K562 (cell line): ENCODE data around the gene RAMP2. TPM values are rescaled to one million over a fixed set of nuclear protein-coding genes. Genes with fewer than 3 reads are reported as not detected.

Experiments used
- ATF7 ChIP-seq: fragments of 450-650 bp; IDR thresholded peaks from 2 replicates; pipeline ENCODE4 v1.7.1; 2014; ENCODE audit warnings: mild to moderate bottlenecking, moderate library complexity
- CEBPB ChIP-seq: fragments of 450-650 bp; IDR thresholded peaks from 2 replicates; pipeline ENCODE4 v1.6.1; 2016; ENCODE audit warnings: missing genetic modification characterization, missing compliant biosample characterization
- CEBPG ChIP-seq, 3 experiments: fragments of 200-800 bp in 1 of 3; sonication (Bioruptor generic) in 1 of 3; sonication (generic) in 1 of 3; formaldehyde crosslinking in 1 of 3; IDR thresholded peaks in 2 of 3; conservative IDR thresholded peaks in 1 of 3; 2 replicates each; pipeline versions ENCODE4 v1.6.1 to v1.8.0; 2016 to 2022; ENCODE audit warnings: missing compliant biosample characterization in 2 of 3, missing genetic modification characterization in 2 of 3, mild to moderate bottlenecking in 1 of 3, missing genetic modification reagents in 1 of 3
- DIDO1 ChIP-seq: fragments of 450-650 bp; IDR thresholded peaks from 2 replicates; pipeline ENCODE4 v1.6.1; 2016; ENCODE audit warnings: low read depth, missing biosample characterization, missing genetic modification characterization
- ELF2 ChIP-seq: fragments of 250-450 bp; sonication (Bioruptor Pico); IDR thresholded peaks from 2 replicates; pipeline ENCODE4 v1.5.0; 2021; ENCODE audit warnings: mild to moderate bottlenecking
- HDAC3 ChIP-seq: fragments of 450-650 bp; IDR thresholded peaks from 2 replicates; pipeline ENCODE4 v1.6.1; 2018; ENCODE audit warnings: borderline replicate concordance, mild to moderate bottlenecking, moderate library complexity; ENCODE audit not compliant: partially characterized antibody
- HNRNPL ChIP-seq: fragments of 200-400 bp; formaldehyde crosslinking; IDR thresholded peaks from 2 replicates; pipeline ENCODE4 v1.6.1; 2017; ENCODE audit warnings: low read depth, mild to moderate bottlenecking, low read length
- HNRNPLL ChIP-seq: fragments of 200-400 bp; formaldehyde crosslinking; IDR thresholded peaks from 2 replicates; pipeline ENCODE4 v1.6.1; 2017; ENCODE audit warnings: low read length, low read depth, mild to moderate bottlenecking; ENCODE audit not compliant: poor library complexity, severe bottlenecking
- KDM5B ChIP-seq: fragments of 200-600 bp; sonication (generic); IDR thresholded peaks from 2 replicates; pipeline ENCODE4 v1.6.1; 2012; ENCODE audit warnings: low read depth, mild to moderate bottlenecking, moderate library complexity, low read length, control low read depth, inconsistent platforms; ENCODE audit not compliant: insufficient replicate concordance
- NCOR1 ChIP-seq: fragments of 450-650 bp; IDR thresholded peaks from 2 replicates; pipeline ENCODE4 v1.6.1; 2016; ENCODE audit warnings: mild to moderate bottlenecking, moderate library complexity
- NR2C1 ChIP-seq, 2 experiments: fragments of 450-650 bp; IDR thresholded peaks; 2 replicates each; pipeline ENCODE4 v1.6.1; 2017; ENCODE audit warnings: mild to moderate bottlenecking in 2 of 2, antibody characterized with exemption in 1 of 2, inconsistent platforms in 1 of 2, missing compliant biosample characterization in 1 of 2, missing genetic modification characterization in 1 of 2
- PHF21A ChIP-seq: fragments of 450-650 bp; IDR thresholded peaks from 2 replicates; pipeline ENCODE4 v1.6.1; 2017; ENCODE audit warnings: low read depth, borderline replicate concordance
- SIX5 ChIP-seq, 2 experiments: IDR thresholded peaks; 2 replicates each; pipeline ENCODE4 v1.6.1; 2011; ENCODE audit warnings: low read length in 2 of 2, borderline replicate concordance in 1 of 2, low read depth in 1 of 2, mild to moderate bottlenecking in 1 of 2, moderate library complexity in 1 of 2; ENCODE audit not compliant: insufficient read depth in 1 of 2
- SUPT5H ChIP-seq: fragments of 450-650 bp; IDR thresholded peaks from 2 replicates; pipeline ENCODE4 v1.6.1; 2016
- ZNF121 ChIP-seq: sonication (generic); formaldehyde crosslinking; conservative IDR thresholded peaks from 2 replicates; pipeline ENCODE4 v1.8.0; 2022; ENCODE audit warnings: missing genetic modification reagents
- polyA plus RNA-seq, 8 experiments: library from polyadenylated mRNA; depleted of rRNA in 4 of 8; stranded (reverse) in 5 of 8; unstranded in 3 of 8; fragments of >200 nt; fragmentation: Nextera tagmentation in 2 of 8; fragmentation: Illumina TruSeq in 1 of 8; extraction: Ambion mirVana in 2 of 8; extraction: Trizol in 1 of 8; gene quantifications; 2 replicates each; pipeline versions ENCODE4 v1.2.1 to v1.2.3, GENCODE V29; 2011 to 2014; ENCODE audit warnings: inconsistent platforms in 1 of 8, missing spikeins in 1 of 8
- total RNA-seq, 7 experiments: library from RNA; depleted of rRNA in 6 of 7; stranded (reverse); fragments of >200 nt in 6 of 7; fragmentation: Illumina TruSeq in 2 of 7; extraction: Trizol in 2 of 7; gene quantifications; 2 replicates each; pipeline versions ENCODE4 v1.2.1 to v1.2.3, GENCODE V29; 2011 to 2021; ENCODE audit warnings: low replicate concordance in 1 of 7
- TF ChIP-seq, protein P1 (sequence below): fragments of 250-450 bp; sonication (Bioruptor Pico); IDR thresholded peaks from 2 replicates; pipeline ENCODE4 v1.4.0; 2020; ENCODE audit warnings: borderline replicate concordance
- TF ChIP-seq, protein P2 (sequence below): fragments of 250-450 bp; sonication (Bioruptor Pico); IDR thresholded peaks from 2 replicates; pipeline ENCODE4 v1.4.0; 2020; ENCODE audit warnings: mild to moderate bottlenecking, moderate library complexity, borderline replicate concordance
- TF ChIP-seq, protein P3 (sequence below): fragments of 450-650 bp; conservative IDR thresholded peaks from 2 replicates; pipeline ENCODE4 v1.6.1; 2016; ENCODE audit warnings: missing genetic modification characterization, low read depth, mild to moderate bottlenecking, control low read depth, missing compliant biosample characterization
- TF ChIP-seq, protein P4 (sequence below): sonication (generic); formaldehyde crosslinking; IDR thresholded peaks from 2 replicates; pipeline ENCODE4 v1.8.0; 2022; ENCODE audit warnings: mild to moderate bottlenecking, missing genetic modification reagents

The RAMP2 gene
- total and polyA plus RNA-seq, 9 of the 15 experiments (the other 6 are each of a cell fraction or from before 2014, with no cell fraction given), result not detected

DNA sequence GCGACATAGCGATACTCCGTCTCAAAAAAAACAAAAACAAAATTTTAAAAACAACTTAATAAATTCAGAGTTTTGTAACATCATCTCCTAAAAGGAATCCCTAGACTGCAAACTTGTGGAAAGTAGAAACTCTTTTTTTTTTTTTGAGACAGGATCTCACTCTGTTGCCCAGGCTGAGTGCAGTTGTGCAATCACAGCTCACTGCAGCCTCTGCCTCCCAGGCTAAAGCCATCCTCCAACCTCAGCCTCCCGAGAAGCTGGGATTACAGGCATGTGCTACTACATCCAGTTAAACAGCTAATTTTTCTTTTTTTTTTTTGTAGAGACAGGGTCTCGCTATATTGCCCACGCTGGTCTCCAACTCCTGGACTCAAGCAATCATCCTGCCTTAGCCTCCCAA, 35.9 kb upstream of the RAMP2 start (continued):
- no peak for TF ChIP-seq ELF2
- TF ChIP-seq, protein P1, sequence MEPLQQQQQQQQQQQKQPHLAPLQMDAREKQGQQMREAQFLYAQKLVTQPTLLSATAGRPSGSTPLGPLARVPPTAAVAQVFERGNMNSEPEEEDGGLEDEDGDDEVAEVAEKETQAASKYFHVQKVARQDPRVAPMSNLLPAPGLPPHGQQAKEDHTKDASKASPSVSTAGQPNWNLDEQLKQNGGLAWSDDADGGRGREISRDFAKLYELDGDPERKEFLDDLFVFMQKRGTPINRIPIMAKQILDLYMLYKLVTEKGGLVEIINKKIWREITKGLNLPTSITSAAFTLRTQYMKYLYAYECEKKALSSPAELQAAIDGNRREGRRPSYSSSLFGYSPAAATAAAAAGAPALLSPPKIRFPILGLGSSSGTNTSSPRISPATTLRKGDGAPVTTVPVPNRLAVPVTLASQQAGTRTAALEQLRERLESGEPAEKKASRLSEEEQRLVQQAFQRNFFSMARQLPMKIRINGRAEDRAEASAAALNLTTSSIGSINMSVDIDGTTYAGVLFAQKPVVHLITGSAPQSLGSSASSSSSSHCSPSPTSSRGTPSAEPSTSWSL, result no peak
- TF ChIP-seq NCOR1, result no peak
- TF ChIP-seq, protein P2, sequence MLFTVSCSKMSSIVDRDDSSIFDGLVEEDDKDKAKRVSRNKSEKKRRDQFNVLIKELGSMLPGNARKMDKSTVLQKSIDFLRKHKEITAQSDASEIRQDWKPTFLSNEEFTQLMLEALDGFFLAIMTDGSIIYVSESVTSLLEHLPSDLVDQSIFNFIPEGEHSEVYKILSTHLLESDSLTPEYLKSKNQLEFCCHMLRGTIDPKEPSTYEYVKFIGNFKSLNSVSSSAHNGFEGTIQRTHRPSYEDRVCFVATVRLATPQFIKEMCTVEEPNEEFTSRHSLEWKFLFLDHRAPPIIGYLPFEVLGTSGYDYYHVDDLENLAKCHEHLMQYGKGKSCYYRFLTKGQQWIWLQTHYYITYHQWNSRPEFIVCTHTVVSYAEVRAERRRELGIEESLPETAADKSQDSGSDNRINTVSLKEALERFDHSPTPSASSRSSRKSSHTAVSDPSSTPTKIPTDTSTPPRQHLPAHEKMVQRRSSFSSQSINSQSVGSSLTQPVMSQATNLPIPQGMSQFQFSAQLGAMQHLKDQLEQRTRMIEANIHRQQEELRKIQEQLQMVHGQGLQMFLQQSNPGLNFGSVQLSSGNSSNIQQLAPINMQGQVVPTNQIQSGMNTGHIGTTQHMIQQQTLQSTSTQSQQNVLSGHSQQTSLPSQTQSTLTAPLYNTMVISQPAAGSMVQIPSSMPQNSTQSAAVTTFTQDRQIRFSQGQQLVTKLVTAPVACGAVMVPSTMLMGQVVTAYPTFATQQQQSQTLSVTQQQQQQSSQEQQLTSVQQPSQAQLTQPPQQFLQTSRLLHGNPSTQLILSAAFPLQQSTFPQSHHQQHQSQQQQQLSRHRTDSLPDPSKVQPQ (CRISPR knock-in tag), result no peak
- no peak for TF ChIP-seq PHF21A
- TF ChIP-seq HNRNPL, result no peak
- no peak for TF ChIP-seq ATF7
- TF ChIP-seq DIDO1 (tag), result no peak
- no peak for TF ChIP-seq HDAC3
- TF ChIP-seq HNRNPLL, result no peak
- no peak for TF ChIP-seq NR2C1 (IDR thresholded peaks at IDR 0.05)
- TF ChIP-seq NR2C1 (tag; IDR thresholded peaks at IDR 0.05), result no peak
- TF ChIP-seq SUPT5H, result no peak
- peak; percentile 82 for TF ChIP-seq CEBPB
- TF ChIP-seq, protein P3, sequence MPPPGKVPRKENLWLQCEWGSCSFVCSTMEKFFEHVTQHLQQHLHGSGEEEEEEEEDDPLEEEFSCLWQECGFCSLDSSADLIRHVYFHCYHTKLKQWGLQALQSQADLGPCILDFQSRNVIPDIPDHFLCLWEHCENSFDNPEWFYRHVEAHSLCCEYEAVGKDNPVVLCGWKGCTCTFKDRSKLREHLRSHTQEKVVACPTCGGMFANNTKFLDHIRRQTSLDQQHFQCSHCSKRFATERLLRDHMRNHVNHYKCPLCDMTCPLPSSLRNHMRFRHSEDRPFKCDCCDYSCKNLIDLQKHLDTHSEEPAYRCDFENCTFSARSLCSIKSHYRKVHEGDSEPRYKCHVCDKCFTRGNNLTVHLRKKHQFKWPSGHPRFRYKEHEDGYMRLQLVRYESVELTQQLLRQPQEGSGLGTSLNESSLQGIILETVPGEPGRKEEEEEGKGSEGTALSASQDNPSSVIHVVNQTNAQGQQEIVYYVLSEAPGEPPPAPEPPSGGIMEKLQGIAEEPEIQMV (tag), result no peak
- TF ChIP-seq, protein P4, sequence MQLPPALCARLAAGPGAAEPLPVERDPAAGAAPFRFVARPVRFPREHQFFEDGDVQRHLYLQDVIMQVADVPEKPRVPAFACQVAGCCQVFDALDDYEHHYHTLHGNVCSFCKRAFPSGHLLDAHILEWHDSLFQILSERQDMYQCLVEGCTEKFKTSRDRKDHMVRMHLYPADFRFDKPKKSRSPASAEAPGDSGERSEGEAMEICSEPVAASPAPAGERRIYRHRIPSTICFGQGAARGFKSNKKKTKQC (CRISPR knock-in tag), result no peak
- TF ChIP-seq SIX5 (IDR thresholded peaks at IDR 0.05; ENCODE audit: borderline replicate concordance in 1 of 2, insufficient read depth in 1 of 2, low read depth in 1 of 2, low read length in 2 of 2), result no peak
- peak; percentile 86 for TF ChIP-seq ZNF121 (CRISPR knock-in tag)
- TF ChIP-seq KDM5B, result no peak
- peak; percentile 24; the same call in 1 of the 2 replicates for TF ChIP-seq CEBPG (CRISPR knock-in tag; IDR thresholded peaks at IDR 0.05)
- TF ChIP-seq CEBPG (tag; conservative IDR thresholded peaks at IDR 0.05 in 1 of 2, IDR thresholded peaks at IDR 0.05 in 1 of 2), result 0 out of 4 replicates have a peak, but pooled peaks of 1 of the 2 experiments have one; percentile 20
